HL-60 (cell line): ENCODE data around the gene CFAP61.

Experiments used
- DNase-seq, 2 experiments: peaks; one replicate each; pipeline ENCODE4 v3.0.0-alpha.2; 2010 to 2020; ENCODE audit warnings: low read depth in 1 of 2, low spot score in 1 of 2
- H3K27ac ChIP-seq: fragments of 250-450 bp; sonication (Bioruptor Pico); replicated peaks from 2 replicates; pipeline ENCODE4 v1.5.1; 2020; ENCODE audit warnings: mild to moderate bottlenecking, moderate library complexity
- H3K27me3 ChIP-seq: fragments of 250-450 bp; sonication (Bioruptor Pico); 2 replicates; pipeline ENCODE4 v1.5.1; 2021; ENCODE audit warnings: mild to moderate bottlenecking, moderate library complexity; ENCODE audit not compliant: insufficient read depth, poor library complexity, severe bottlenecking
- H3K4me3 ChIP-seq: replicated peaks from 2 replicates; pipeline ENCODE4 v1.5.1; 2011; ENCODE audit warnings: mild to moderate bottlenecking, control low read depth, low read length; ENCODE audit not compliant: insufficient read depth
- CTCF ChIP-seq: IDR thresholded peaks from one replicate; pipeline ENCODE4 v1.5.1; 2011; ENCODE audit warnings: low read length, control low read depth, inconsistent platforms; ENCODE audit not compliant: insufficient read depth
- GABPA ChIP-seq: IDR thresholded peaks from 2 replicates; pipeline ENCODE4 v1.6.1; 2012; ENCODE audit warnings: low read depth
- POLR2AphosphoS5 ChIP-seq: IDR thresholded peaks from 2 replicates; pipeline ENCODE4 v1.6.1; 2012; ENCODE audit warnings: low read depth
- REST ChIP-seq: IDR thresholded peaks from 2 replicates; pipeline ENCODE4 v1.6.1; 2012; ENCODE audit warnings: low read depth; ENCODE audit not compliant: insufficient replicate concordance
- SPI1 ChIP-seq: IDR thresholded peaks from 2 replicates; pipeline ENCODE4 v1.6.1; 2012; ENCODE audit warnings: low read depth, mild to moderate bottlenecking, borderline replicate concordance

CFAP61 gene

GRCh38 chr20:20039752-20040387, 12.5 kb upstream of the CFAP61 start:
- DNase-seq: no peak
- H3K4me3 ChIP-seq: no peak overlapping the region
- H3K27me3 ChIP-seq: no peaks in the 10 kb centered on the region
- no peak overlapping the region for H3K27ac ChIP-seq
- TF ChIP-seq REST: no peak
- no peak for TF ChIP-seq SPI1
- no peak for TF ChIP-seq CTCF
- TF ChIP-seq POLR2AphosphoS5: no peak
- TF ChIP-seq GABPA: no peak

GRCh38 chr20:20051767-20052073, 612 bp upstream of the CFAP61 start:
- Histone ChIP-seq H3K27me3 (no peaks in the 10 kb centered on the region), H3K27ac (peak overlapping the region; percentile 73), H3K4me3 (peak overlapping the region; percentile 92)
- TF ChIP-seq CTCF (no peak), POLR2AphosphoS5 (no peak), REST (no peak), SPI1 (no peak), GABPA (no peak)
- DNase-seq: no peak

GRCh38 chr20:20060234-20060998, 8.1 kb downstream of the CFAP61 start:
- peaks cover 13% of the 10 kb centered on the region for H3K27me3 ChIP-seq
- TF ChIP-seq REST: no peak
- TF ChIP-seq GABPA: no peak
- no peak for TF ChIP-seq SPI1
- no peak for TF ChIP-seq POLR2AphosphoS5
- no peak for TF ChIP-seq CTCF
- no peak for DNase-seq
- H3K4me3 ChIP-seq: no peak overlapping the region
- no peak overlapping the region for H3K27ac ChIP-seq
